NCI-H1417 (cell line): ENCODE measurements around the gene CTNNA2.
"Not testable (repeated sequence)": the region's sequence is repeated elsewhere in the genome, so short reads cannot be mapped to it uniquely, and the experiment has no call there.

Experiments
- DNase-seq, 3 experiments: peaks; one replicate each; lab custom pipeline; 2025; lab: John Stamatoyannopoulos, UW

CTNNA2 gene

GRCh38 chr2:80080957-80081356 is 568.1 kb downstream of the CTNNA2 start:
- no peak for DNase-seq

GRCh38 chr2:80086831-80087230 is 574.0 kb downstream of the CTNNA2 start:
- peak in 1 of 3 experiments; percentile 5 for DNase-seq

GRCh38 chr2:80091237-80091636 is 578.4 kb downstream of the CTNNA2 start:
- DNase-seq: no peak

GRCh38 chr2:80092474-80092873 is 579.6 kb downstream of the CTNNA2 start:
- no peak for DNase-seq

GRCh38 chr2:80098503-80098902 is 585.7 kb downstream of the CTNNA2 start:
- DNase-seq: not testable (repeated sequence)

GRCh38 chr2:80102026-80102425 is 589.2 kb downstream of the CTNNA2 start:
- no peak for DNase-seq

GRCh38 chr2:80105015-80105640 is 592.3 kb downstream of the CTNNA2 start:
- no peak for DNase-seq

GRCh38 chr2:80111185-80111584 is 598.3 kb downstream of the CTNNA2 start:
- no peak for DNase-seq

- no peak for DNase-seq
These were observed 599.9 kb downstream of the CTNNA2 start for GRCh38 chr2:80112790-80113189.

GRCh38 chr2:80113399-80113798 is 600.5 kb downstream of the CTNNA2 start:
- no peak for DNase-seq

- DNase-seq: no peak
These were observed 602.0 kb downstream of the CTNNA2 start for GRCh38 chr2:80114812-80115211.

GRCh38 chr2:80117401-80117800 is 604.5 kb downstream of the CTNNA2 start:
- no peak for DNase-seq

GRCh38 chr2:80120866-80121265 is 608.0 kb downstream of the CTNNA2 start:
- no peak for DNase-seq

GRCh38 chr2:80122675-80123074 is 609.8 kb downstream of the CTNNA2 start:
- DNase-seq: no peak

- no peak for DNase-seq
These were observed 613.8 kb downstream of the CTNNA2 start for GRCh38 chr2:80126596-80127189.

- DNase-seq: no peak
These were observed 615.2 kb downstream of the CTNNA2 start for GRCh38 chr2:80128080-80128479.

GRCh38 chr2:80132281-80132680 is 619.4 kb downstream of the CTNNA2 start:
- no peak for DNase-seq

- DNase-seq: no peak
These were observed 622.1 kb downstream of the CTNNA2 start for GRCh38 chr2:80135001-80135400.

GRCh38 chr2:80136338-80136737 is 623.5 kb downstream of the CTNNA2 start:
- no peak for DNase-seq

GRCh38 chr2:80139001-80139400 is 626.1 kb downstream of the CTNNA2 start:
- DNase-seq: peak in 1 of 3 experiments; percentile 5

- DNase-seq: no peak
These were observed 628.3 kb downstream of the CTNNA2 start for GRCh38 chr2:80141007-80141726.

GRCh38 chr2:80145499-80145898 is 632.6 kb downstream of the CTNNA2 start:
- no peak for DNase-seq

- DNase-seq: not testable (repeated sequence)
These were observed 633.9 kb downstream of the CTNNA2 start for GRCh38 chr2:80146757-80147156.
